Natural killer cell (primary cell): ENCODE results near the gene NFASC. TPM values are rescaled to one million over a fixed set of nuclear protein-coding genes. Genes with fewer than 3 reads are reported as not detected.

Source experiments
- ATAC-seq, 3 donors: fragments of 150-1000 bp in 2 of 3; fragments of 200-7000 bp in 1 of 3; cut with Tn5 transposase; 1 replicate in 1 of 3; 2 replicates in 2 of 3; pipeline ENCODE4 v1.10.0; 2021; ENCODE audit warnings: mild to moderate bottlenecking in 2 of 3, moderate library complexity in 2 of 3
- DNase-seq, 2 donors: peaks; one replicate each; pipeline versions ENCODE4 v3.0.0 to v3.0.0-alpha.2; 2013 to 2021; ENCODE audit warnings: mixed read lengths in 1 of 2
- H3K27ac ChIP-seq: one replicate; pipeline ENCODE4 v1.5.1; 2013; ENCODE audit warnings: mild to moderate bottlenecking, low read length
- H3K27me3 ChIP-seq: one replicate; pipeline ENCODE4 v1.6.1; 2013; ENCODE audit warnings: low read length; ENCODE audit not compliant: control insufficient read depth, insufficient read depth
- H3K36me3 ChIP-seq: one replicate; pipeline ENCODE4 v1.6.1; 2013; ENCODE audit warnings: low read length; ENCODE audit not compliant: control insufficient read depth, insufficient read depth
- H3K4me1 ChIP-seq: one replicate; pipeline ENCODE4 v1.6.1; 2013; ENCODE audit warnings: low read length; ENCODE audit not compliant: control insufficient read depth, insufficient read depth
- H3K4me3 ChIP-seq: one replicate; pipeline ENCODE4 v1.5.1; 2013; ENCODE audit warnings: low read length
- H3K9me3 ChIP-seq: one replicate; pipeline ENCODE4 v1.6.1; 2013; ENCODE audit warnings: low read length; ENCODE audit not compliant: control insufficient read depth, insufficient read depth
- H3K27ac Mint-ChIP-seq, 2 donors: one replicate each; pipeline ENCODE4 v1.8.0; 2022; ENCODE audit warnings: mild to moderate bottlenecking in 2 of 2, mixed read lengths in 2 of 2, moderate library complexity in 1 of 2
- H3K27me3 Mint-ChIP-seq, 2 donors: one replicate each; pipeline ENCODE4 v1.8.0; 2022; ENCODE audit warnings: low read depth in 2 of 2, mixed read lengths in 2 of 2
- H3K36me3 Mint-ChIP-seq: one replicate; pipeline ENCODE4 v1.8.0; 2022; ENCODE audit warnings: mixed read lengths
- H3K4me1 Mint-ChIP-seq, 2 donors: one replicate each; pipeline ENCODE4 v1.8.0; 2022; ENCODE audit warnings: mixed read lengths in 2 of 2
- H3K4me3 Mint-ChIP-seq: one replicate; pipeline ENCODE4 v1.8.0; 2022; ENCODE audit warnings: mild to moderate bottlenecking, moderate library complexity, mixed read lengths
- H3K9me3 Mint-ChIP-seq, 2 donors: one replicate each; pipeline ENCODE4 v1.8.0; 2022; ENCODE audit warnings: mixed read lengths in 2 of 2
- WGBS: methylation state at CpG from one replicate; pipeline ENCODE4 v1.1.7; 2013; ENCODE audit warnings: missing lambda C conversion rate; ENCODE audit not compliant: insufficient coverage; 5-methylcytosine and 5-hydroxymethylcytosine counted together
- intact Hi-C: fragments of 100-400 bp; cut with micrococcal nuclease; formaldehyde crosslinking; loops from one replicate; pipeline ENCODE4 v1.14.2; 2022
- total RNA-seq, 4 donors: library from RNA; stranded (reverse); fragments of 120-200 nt in 1 of 4; gene quantifications; one replicate each; pipeline versions ENCODE4 v1.2.3 to v1.2.4, GENCODE V29; 2013 to 2022
- TF ChIP-seq, protein P1 (sequence below): fragments of 200-600 bp; IDR thresholded peaks from one replicate; pipeline ENCODE4 v1.8.0; 2022; ENCODE audit warnings: antibody characterized with exemption

The NFASC gene
- total RNA-seq, 3 donors from 2014 or later (not counting 1 experiment from before 2014, with no cell fraction given) = 0.09 to 0.27 TPM; not detected in 1

GRCh38 chr1:205008896-205009295 lies 138.2 kb downstream of the NFASC start:
- Mint-ChIP-seq H3K4me1 (no peaks in the 10 kb centered on the region), H3K9me3 (no peaks in the 10 kb centered on the region), H3K27me3 (peaks cover 0 to 8% of the 10 kb centered on the region in 2 donors), H3K36me3 (no peaks in the 10 kb centered on the region), H3K4me3 (no peak overlapping the region), H3K27ac (no peak overlapping the region)
- intact Hi-C loops = no loop called here
- Histone ChIP-seq H3K4me1 (no peaks in the 10 kb centered on the region), H3K27ac (no peak overlapping the region), H3K36me3 (no peaks in the 10 kb centered on the region), H3K27me3 (no peaks in the 10 kb centered on the region), H3K9me3 (no peaks in the 10 kb centered on the region), H3K4me3 (no peak overlapping the region)
- DNase-seq (no peak), ATAC-seq (no peak)
- WGBS = 88% methylated on average over 8 of the region's 8 CpGs
- TF ChIP-seq, protein P1, sequence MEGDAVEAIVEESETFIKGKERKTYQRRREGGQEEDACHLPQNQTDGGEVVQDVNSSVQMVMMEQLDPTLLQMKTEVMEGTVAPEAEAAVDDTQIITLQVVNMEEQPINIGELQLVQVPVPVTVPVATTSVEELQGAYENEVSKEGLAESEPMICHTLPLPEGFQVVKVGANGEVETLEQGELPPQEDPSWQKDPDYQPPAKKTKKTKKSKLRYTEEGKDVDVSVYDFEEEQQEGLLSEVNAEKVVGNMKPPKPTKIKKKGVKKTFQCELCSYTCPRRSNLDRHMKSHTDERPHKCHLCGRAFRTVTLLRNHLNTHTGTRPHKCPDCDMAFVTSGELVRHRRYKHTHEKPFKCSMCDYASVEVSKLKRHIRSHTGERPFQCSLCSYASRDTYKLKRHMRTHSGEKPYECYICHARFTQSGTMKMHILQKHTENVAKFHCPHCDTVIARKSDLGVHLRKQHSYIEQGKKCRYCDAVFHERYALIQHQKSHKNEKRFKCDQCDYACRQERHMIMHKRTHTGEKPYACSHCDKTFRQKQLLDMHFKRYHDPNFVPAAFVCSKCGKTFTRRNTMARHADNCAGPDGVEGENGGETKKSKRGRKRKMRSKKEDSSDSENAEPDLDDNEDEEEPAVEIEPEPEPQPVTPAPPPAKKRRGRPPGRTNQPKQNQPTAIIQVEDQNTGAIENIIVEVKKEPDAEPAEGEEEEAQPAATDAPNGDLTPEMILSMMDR = no peak

GRCh38 chr1:205009670-205010069 lies 139.0 kb downstream of the NFASC start:
- H3K4me1 Mint-ChIP-seq = no peaks in the 10 kb centered on the region
- H3K4me3 ChIP-seq = no peak overlapping the region
- no peaks in the 10 kb centered on the region for H3K27me3 ChIP-seq
- DNase-seq (no peak), ATAC-seq (no peak)
- no peaks in the 10 kb centered on the region for H3K36me3 ChIP-seq
- H3K4me3 Mint-ChIP-seq = no peak overlapping the region
- H3K27ac ChIP-seq = no peak overlapping the region
- peaks cover 0 to 8% of the 10 kb centered on the region in 2 donors for H3K27me3 Mint-ChIP-seq
- TF ChIP-seq, protein P1 = no peak
- 95% methylated on average over 12 of the region's 12 CpGs for WGBS
- intact Hi-C loops = no loop called here
- no peaks in the 10 kb centered on the region for H3K9me3 ChIP-seq
- H3K9me3 Mint-ChIP-seq = no peaks in the 10 kb centered on the region
- no peaks in the 10 kb centered on the region for H3K36me3 Mint-ChIP-seq
- no peaks in the 10 kb centered on the region for H3K4me1 ChIP-seq
- H3K27ac Mint-ChIP-seq = no peak overlapping the region

DNA sequence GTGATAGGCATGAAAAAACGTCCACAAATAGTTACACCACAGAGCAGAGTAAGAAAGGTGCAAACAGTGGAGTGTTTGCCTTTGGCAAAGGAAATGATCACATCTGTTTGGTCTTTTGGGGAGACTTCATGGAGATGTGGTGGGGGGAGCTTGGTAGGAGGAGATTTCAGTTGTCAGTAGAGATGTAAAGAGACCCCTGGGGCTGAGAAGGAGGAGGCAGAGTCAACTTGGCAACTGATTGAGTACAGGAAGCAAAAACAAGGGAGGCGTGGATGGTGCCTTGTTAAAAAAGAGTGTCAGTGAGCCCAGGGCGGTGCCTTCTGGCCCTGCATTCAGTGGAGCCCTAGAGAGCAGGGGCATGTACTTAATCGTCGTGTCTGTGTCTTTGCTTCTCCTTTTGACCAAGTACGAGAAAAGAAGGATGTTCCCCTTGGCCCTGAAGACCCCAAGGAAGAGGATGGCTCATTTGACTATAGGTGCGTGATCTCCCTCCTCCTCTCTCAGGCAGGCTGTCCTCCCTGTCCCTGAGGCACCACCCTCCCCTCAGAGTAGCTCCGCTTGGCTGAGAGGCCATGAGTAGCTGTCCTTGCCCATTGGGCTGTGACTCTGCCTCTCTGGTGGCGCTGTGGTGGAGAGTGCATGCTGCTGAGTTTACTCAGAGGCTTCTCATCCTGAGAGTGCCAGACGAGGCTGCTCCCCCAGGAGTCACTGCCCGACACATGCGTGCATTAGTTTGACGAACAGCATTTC lies 141.9 kb downstream of the NFASC start:
- H3K9me3 Mint-ChIP-seq = no peaks in the 10 kb centered on the region
- TF ChIP-seq, protein P1 = no peak
- WGBS = 83% methylated on average over 13 of the region's 13 CpGs
- no peaks in the 10 kb centered on the region for H3K36me3 ChIP-seq
- H3K27me3 ChIP-seq = no peaks in the 10 kb centered on the region
- H3K36me3 Mint-ChIP-seq = no peaks in the 10 kb centered on the region
- H3K27me3 Mint-ChIP-seq = no peaks in the 10 kb centered on the region
- no peaks in the 10 kb centered on the region for H3K4me1 ChIP-seq
- H3K4me3 Mint-ChIP-seq = no peak overlapping the region
- no peaks in the 10 kb centered on the region for H3K4me1 Mint-ChIP-seq
- H3K27ac ChIP-seq = no peak overlapping the region
- no peak overlapping the region for H3K4me3 ChIP-seq
- intact Hi-C loops = no loop called here
- H3K9me3 ChIP-seq = no peaks in the 10 kb centered on the region
- DNase-seq (no peak), ATAC-seq (no peak)
- no peak overlapping the region for H3K27ac Mint-ChIP-seq
